Neural cell (in vitro differentiated cells): ENCODE data around the gene TMEM258. TPM values are rescaled to one million over a fixed set of nuclear protein-coding genes. Genes with fewer than 3 reads are reported as not detected.

Experiments used
- H2AFZ ChIP-seq: fragments of 200-600, 300-800 bp; sonication (generic), shearing (Covaris generic); 2 replicates; pipeline ENCODE4 v1.6.0; 2014; ENCODE audit warnings: low read depth, mild to moderate bottlenecking, antibody characterized with exemption, low read length, moderate library complexity
- H3F3A ChIP-seq: fragments of 200-600 bp; shearing (Covaris generic); 2 replicates; pipeline ENCODE4 v1.6.1; 2016; ENCODE audit warnings: mild to moderate bottlenecking, moderate library complexity, mixed read lengths, antibody characterized with exemption, low read length; ENCODE audit not compliant: insufficient read depth, poor library complexity, severe bottlenecking
- H3K27ac ChIP-seq: fragments of 200-600, 300-800 bp; sonication (generic), shearing (Covaris generic); 2 replicates; pipeline ENCODE4 v1.5.1; 2014; ENCODE audit warnings: mild to moderate bottlenecking, low read length, moderate library complexity
- H3K27me3 ChIP-seq: fragments of 300-800, 200-600 bp; sonication (generic), shearing (Covaris generic); 2 replicates; pipeline ENCODE4 v1.6.0; 2014; ENCODE audit warnings: mild to moderate bottlenecking, low read depth, low read length, moderate library complexity; ENCODE audit not compliant: insufficient read depth
- H3K36me3 ChIP-seq: fragments of 300-800, 200-600 bp; sonication (generic), shearing (Covaris generic); 2 replicates; pipeline ENCODE4 v1.5.1; 2014; ENCODE audit warnings: mild to moderate bottlenecking, antibody characterized with exemption, low read length, moderate library complexity; ENCODE audit not compliant: insufficient read depth
- H3K4me2 ChIP-seq: fragments of 300-800, 200-600 bp; sonication (generic), shearing (Covaris generic); 2 replicates; pipeline ENCODE4 v1.6.0; 2014; ENCODE audit warnings: mild to moderate bottlenecking, low read length
- H3K4me3 ChIP-seq: fragments of 300-800, 200-600 bp; sonication (generic), shearing (Covaris generic); 2 replicates; pipeline ENCODE4 v1.5.1; 2014; ENCODE audit warnings: mild to moderate bottlenecking, low read length, moderate library complexity
- H3K79me2 ChIP-seq: fragments of 200-600 bp; shearing (Covaris generic); replicated peaks from 2 replicates; pipeline ENCODE4 v1.6.0; 2014; ENCODE audit warnings: mild to moderate bottlenecking, low read length, moderate library complexity; ENCODE audit not compliant: insufficient read depth
- H3K9ac ChIP-seq: fragments of 300-800, 200-600 bp; sonication (generic), shearing (Covaris generic); 2 replicates; pipeline ENCODE4 v1.6.1; 2016; ENCODE audit warnings: mild to moderate bottlenecking, low read length, mixed read lengths
- H3K9me2 ChIP-seq: fragments of 200-600 bp; shearing (Covaris generic); 2 replicates; pipeline ENCODE4 v1.6.1; 2016; ENCODE audit warnings: mild to moderate bottlenecking, low read length, mixed read lengths; ENCODE audit not compliant: insufficient read depth
- H3K9me3 ChIP-seq: fragments of 200-600, 300-800 bp; sonication (generic), shearing (Covaris generic); 2 replicates; pipeline ENCODE4 v1.6.1; 2016; ENCODE audit warnings: mild to moderate bottlenecking, mixed run types, low read length, moderate library complexity, mixed read lengths
- H4K20me1 ChIP-seq: fragments of 200-600 bp; shearing (Covaris generic); 2 replicates; pipeline ENCODE4 v1.6.1; 2016; ENCODE audit warnings: mild to moderate bottlenecking, mixed run types; ENCODE audit not compliant: insufficient read depth
- CTCF ChIP-seq: fragments of 450-650 bp; IDR thresholded peaks from 2 replicates; pipeline ENCODE4 v1.5.1; 2014; ENCODE audit warnings: antibody characterized with exemption, mild to moderate bottlenecking, moderate library complexity; ENCODE audit not compliant: poor library complexity, severe bottlenecking
- EP300 ChIP-seq: fragments of 450-650 bp; conservative IDR thresholded peaks from 2 replicates; pipeline ENCODE4 v1.6.1; 2014; ENCODE audit warnings: antibody characterized with exemption, mild to moderate bottlenecking, moderate library complexity; ENCODE audit not compliant: poor library complexity, severe bottlenecking
- EZH2 ChIP-seq: fragments of 200-600, 300-800 bp; shearing (Covaris generic), sonication (generic); IDR thresholded peaks from 2 replicates; pipeline ENCODE4 v1.6.1; 2014; ENCODE audit warnings: antibody characterized with exemption, low read length, borderline replicate concordance, mild to moderate bottlenecking; ENCODE audit not compliant: insufficient read depth, poor library complexity, severe bottlenecking
- MXI1 ChIP-seq: fragments of 450-650 bp; conservative IDR thresholded peaks from 2 replicates; pipeline ENCODE4 v1.6.1; 2014; ENCODE audit warnings: antibody characterized with exemption, mild to moderate bottlenecking; ENCODE audit not compliant: poor library complexity, severe bottlenecking
- POLR2AphosphoS5 ChIP-seq: IDR thresholded peaks from 2 replicates; pipeline ENCODE4 v1.6.1; 2012
- RAD21 ChIP-seq: fragments of 450-650 bp; conservative IDR thresholded peaks from 2 replicates; pipeline ENCODE4 v1.6.1; 2014; ENCODE audit warnings: antibody characterized with exemption, mild to moderate bottlenecking, moderate library complexity
- REST ChIP-seq: IDR thresholded peaks from 2 replicates; pipeline ENCODE4 v1.6.1; 2012; ENCODE audit warnings: borderline replicate concordance
- SMC3 ChIP-seq: fragments of 450-650 bp; conservative IDR thresholded peaks from 2 replicates; pipeline ENCODE4 v1.6.1; 2014; ENCODE audit warnings: antibody characterized with exemption, mild to moderate bottlenecking, moderate library complexity; ENCODE audit not compliant: poor library complexity
- TAF1 ChIP-seq: IDR thresholded peaks from 2 replicates; pipeline ENCODE4 v1.6.1; 2012; ENCODE audit warnings: low read depth
- polyA plus RNA-seq: library from polyadenylated mRNA; depleted of rRNA; stranded (reverse); fragments of >200 nt; gene quantifications from 2 replicates; pipeline ENCODE4 v1.2.3, GENCODE V29; 2014

The TMEM258 gene
- polyA plus RNA-seq, 1 donor from 2014 or later = 134 TPM

- Histone ChIP-seq H3K9me3 (no peaks in the 10 kb centered on the region), H3K4me3 (no peak overlapping the region), H3F3A (no peaks in the 10 kb centered on the region), H4K20me1 (no peaks in the 10 kb centered on the region), H2AFZ (no peak overlapping the region), H3K9me2 (no peaks in the 10 kb centered on the region), H3K27ac (no peak overlapping the region), H3K79me2 (no peaks in the 10 kb centered on the region), H3K36me3 (peaks cover 13% of the 10 kb centered on the region), H3K4me2 (no peak overlapping the region), H3K27me3 (no peaks in the 10 kb centered on the region), H3K9ac (no peak overlapping the region)
- TF ChIP-seq SMC3 = no peak
- TF ChIP-seq CTCF = no peak
- no peak for TF ChIP-seq RAD21
- TF ChIP-seq EP300 = no peak
- TF ChIP-seq REST = no peak
- TF ChIP-seq TAF1 = no peak
- no peak for TF ChIP-seq EZH2
- TF ChIP-seq MXI1 = no peak
- TF ChIP-seq POLR2AphosphoS5 = no peak
Observed at GRCh38 chr11:61806785-61807184, 14.4 kb upstream of the TMEM258 start.

- H3K79me2 ChIP-seq = no peaks in the 10 kb centered on the region
- H3K4me2 ChIP-seq = no peak overlapping the region
- H2AFZ ChIP-seq = no peak overlapping the region
- no peak overlapping the region for H3K4me3 ChIP-seq
- no peaks in the 10 kb centered on the region for H3K9me2 ChIP-seq
- H3K9ac ChIP-seq = no peak overlapping the region
- no peaks in the 10 kb centered on the region for H3K9me3 ChIP-seq
- peaks cover 6% of the 10 kb centered on the region for H3K36me3 ChIP-seq
- no peaks in the 10 kb centered on the region for H3K27me3 ChIP-seq
- H3K27ac ChIP-seq = no peak overlapping the region
- TF ChIP-seq RAD21 (no peak), MXI1 (no peak), EP300 (no peak), CTCF (no peak), POLR2AphosphoS5 (no peak), EZH2 (no peak), REST (no peak), SMC3 (no peak), TAF1 (no peak)
- H4K20me1 ChIP-seq = no peaks in the 10 kb centered on the region
- H3F3A ChIP-seq = no peaks in the 10 kb centered on the region
Observed at GRCh38 chr11:61805146-61805545, 12.7 kb upstream of the TMEM258 start.
